Measurements from ENCODE around the gene AIF1L. TPM values are rescaled to one million over a fixed set of nuclear protein-coding genes. Genes with fewer than 3 reads are reported as not detected.

AIF1L gene
- total and polyA plus RNA-seq, 8 donors = 9.3 to 49.2 (median 41.5) TPM

GRCh38 chr9:131090025-131090787 is 6.1 kb upstream of the AIF1L start:
- intact Hi-C loops (cut with DNase I) = no loop called here
- no peaks in the 10 kb centered on the region for H3K36me3 ChIP-seq
- ATAC-seq = no peak

GRCh38 chr9:131091352-131091992 is 4.9 kb upstream of the AIF1L start:
- Histone ChIP-seq H3K36me3 (no peaks in the 10 kb centered on the region), H3K9me3 (no peaks in the 10 kb centered on the region), H3K27me3 (peaks cover 14 to 36% of the 10 kb centered on the region in 2 donors), H3K4me1 (peaks cover under 1 to 8% of the 10 kb centered on the region in 2 donors), H3K4me3 (no peak overlapping the region), H3K27ac (no peak overlapping the region)
- intact Hi-C loops (cut with DNase I) = no loop called here
- DNase-seq (no peak), ATAC-seq (no peak)
- no peak for TF ChIP-seq CTCF (IDR thresholded peaks at IDR 0.05)

More at GRCh38 chr9:131090025-131090787, 6.1 kb upstream of the AIF1L start:
- Histone ChIP-seq H3K27me3 (peaks cover 9 to 23% of the 10 kb centered on the region in 2 donors), H3K9me3 (no peaks in the 10 kb centered on the region), H3K4me1 (no peaks in the 10 kb centered on the region), H3K27ac (no peak overlapping the region), H3K4me3 (no peak overlapping the region)
- DNase-seq = no peak
- TF ChIP-seq CTCF (IDR thresholded peaks at IDR 0.05) = no peak

- H3K27me3 ChIP-seq = peaks cover 14 to 41% of the 10 kb centered on the region in 2 donors
- no peak for ATAC-seq
- peaks cover 6 to 14% of the 10 kb centered on the region in 2 donors for H3K4me1 ChIP-seq
- no peak overlapping the region for H3K4me3 ChIP-seq
- H3K36me3 ChIP-seq = no peaks in the 10 kb centered on the region
- DNase-seq = no peak
- intact Hi-C loops (cut with DNase I) = no loop called here
- H3K9me3 ChIP-seq = no peaks in the 10 kb centered on the region
- TF ChIP-seq CTCF (IDR thresholded peaks at IDR 0.05) = no peak
- no peak overlapping the region for H3K27ac ChIP-seq
These were observed 4.3 kb upstream of the AIF1L start for GRCh38 chr9:131092030-131092429.

GRCh38 chr9:131092548-131093440 is 3.5 kb upstream of the AIF1L start:
- ATAC-seq (no peak), DNase-seq (no peak)
- H3K4me3 ChIP-seq = no peak overlapping the region
- peaks cover 14 to 49% of the 10 kb centered on the region in 2 donors for H3K27me3 ChIP-seq
- peaks cover 6 to 17% of the 10 kb centered on the region in 2 donors for H3K4me1 ChIP-seq
- no peaks in the 10 kb centered on the region for H3K9me3 ChIP-seq
- no peak overlapping the region for H3K27ac ChIP-seq
- TF ChIP-seq CTCF (IDR thresholded peaks at IDR 0.05) = no peak
- H3K36me3 ChIP-seq = no peaks in the 10 kb centered on the region
- intact Hi-C loops (cut with DNase I) = no loop called here

All from left lung (tissue), 10 donors.